Spleen (tissue), 11 donors: ENCODE results near the gene VSTM2L. TPM values are rescaled to one million over a fixed set of nuclear protein-coding genes. Genes with fewer than 3 reads are reported as not detected.

ENCODE experiments used
- DNase-seq: peaks from one replicate; pipeline ENCODE4 v3.0.0-alpha.2; 2020
- H3K27ac ChIP-seq, 8 donors: fragments of 200-600 bp; sonication (generic) in 7 of 8; 1 replicate in 4 of 8; 2 replicates in 4 of 8; pipeline versions ENCODE4 v1.5.0 to v1.8.0; 2016 to 2021; ENCODE audit warnings: inconsistent platforms in 4 of 8, mild to moderate bottlenecking in 4 of 8, moderate library complexity in 1 of 8
- H3K27me3 ChIP-seq, 7 donors: fragments of 200-600 bp; sonication (generic) in 6 of 7; replicated peaks in 1 of 7; 1 replicate in 4 of 7; 2 replicates in 3 of 7; pipeline versions ENCODE4 v1.5.0 to v1.8.0; 2016 to 2021; ENCODE audit warnings: inconsistent platforms in 3 of 7, mild to moderate bottlenecking in 1 of 7
- H3K36me3 ChIP-seq, 6 donors: fragments of 200-600 bp; sonication (generic) in 5 of 6; 1 replicate in 4 of 6; 2 replicates in 2 of 6; pipeline versions ENCODE4 v1.5.0 to v1.8.0; 2016 to 2021; ENCODE audit warnings: inconsistent platforms in 2 of 6
- H3K4me1 ChIP-seq, 6 donors: fragments of 200-600 bp; sonication (generic) in 5 of 6; 1 replicate in 3 of 6; 2 replicates in 3 of 6; pipeline versions ENCODE4 v1.5.0 to v1.8.0; 2016 to 2021; ENCODE audit warnings: inconsistent platforms in 3 of 6
- H3K4me3 ChIP-seq, 8 donors: fragments of 200-600 bp; sonication (generic) in 7 of 8; 1 replicate in 4 of 8; 2 replicates in 4 of 8; pipeline versions ENCODE4 v1.5.0 to v1.8.0; 2016 to 2021; ENCODE audit warnings: inconsistent platforms in 4 of 8, mild to moderate bottlenecking in 4 of 8, moderate library complexity in 2 of 8
- H3K9me3 ChIP-seq, 8 donors: fragments of 200-600 bp; sonication (generic) in 7 of 8; 1 replicate in 4 of 8; 2 replicates in 4 of 8; pipeline versions ENCODE4 v1.5.0 to v1.8.0; 2016 to 2021; ENCODE audit warnings: inconsistent platforms in 4 of 8
- CTCF ChIP-seq, 11 experiments: fragments of 200-600 bp in 7 of 11; fragments of 450-650 bp in 4 of 11; sonication (generic) in 4 of 11; IDR thresholded peaks in 8 of 11; conservative IDR thresholded peaks in 3 of 11; 1 replicate in 7 of 11; 2 replicates in 4 of 11; pipeline versions ENCODE4 v1.4.0 to v1.8.0; 2016 to 2021; ENCODE audit warnings: antibody characterized with exemption in 11 of 11, inconsistent platforms in 4 of 11, mild to moderate bottlenecking in 1 of 11
- POLR2A ChIP-seq, 3 donors: fragments of 450-650 bp; IDR thresholded peaks; one replicate each; pipeline ENCODE4 v1.5.1; 2017; ENCODE audit warnings: antibody characterized with exemption in 3 of 3, mild to moderate bottlenecking in 1 of 3
- POLR2AphosphoS5 ChIP-seq, 3 donors: sonication (generic); formaldehyde crosslinking; IDR thresholded peaks; one replicate each; pipeline ENCODE4 v1.5.1; 2017; ENCODE audit warnings: antibody characterized with exemption in 3 of 3
- WGBS, 5 donors: extraction: QIAGEN DNeasy Blood & Tissue Kit in 3 of 5; methylation state at CpG; one replicate each; pipeline versions ENCODE4 v1.1.5 to v1.1.7; 2013 to 2018; 5-methylcytosine and 5-hydroxymethylcytosine counted together
- intact Hi-C: fragments of 100-400 bp; cut with DNase I; formaldehyde crosslinking; loops from one replicate; pipeline ENCODE4 v1.15.0; 2023; ENCODE audit warnings: low total_unique reads
- polyA plus RNA-seq, 3 donors: library from polyadenylated mRNA; stranded (reverse); fragments of 200-250 nt; gene quantifications; one replicate each; pipeline ENCODE4 v1.2.1, GENCODE V29; 2013
- total RNA-seq, 7 donors: library from RNA; depleted of rRNA in 3 of 7; stranded (reverse); fragments of >200 nt in 3 of 7; fragmentation: NEBNext Ultra II Directional in 4 of 7; extraction: Animal tissue kit (Norgen Biotek cat#: 25700) in 4 of 7; gene quantifications; one replicate each; pipeline versions ENCODE4 v1.1.0 to v1.2.1, GENCODE V29; 2016 to 2021
- donor health status: healthy with polysubstance abuse.
- donor health status: DM: no; HTN: no; CAD: no; lungs with moderate emphysema.
- donor health status: DM: no; HTN: no; CAD: no.
- donor health status: Bipolar disorder and iron deficiency.
- donor health status: healthy.
- donor health status: DM: no; HTN: no; CAD: no.
- donor health status: DM: yes; HTN: yes; CAD: no.

Gene VSTM2L
- total and polyA plus RNA-seq, 10 donors: 1.7 to 88.7 (median 24.6) TPM

DNA sequence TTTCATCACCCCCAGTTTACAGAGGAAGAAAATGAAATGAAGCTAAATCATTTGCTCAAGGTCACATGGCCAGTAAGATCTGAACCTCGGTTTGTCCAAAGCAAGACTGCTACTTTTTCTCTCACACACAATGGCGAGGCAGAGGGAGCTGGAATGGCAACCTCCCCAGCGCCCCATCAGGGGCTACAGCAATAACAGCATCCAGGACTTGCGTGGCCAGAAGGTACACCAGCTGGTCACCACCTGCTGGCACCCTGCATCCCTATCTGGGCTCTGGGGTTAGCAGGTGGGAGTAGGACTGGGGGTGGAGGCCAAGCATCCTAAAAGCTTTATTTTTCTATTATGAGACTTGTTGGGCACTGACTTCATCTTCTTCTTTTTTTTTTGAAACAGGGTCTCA is 89.0 kb downstream of the VSTM2L start:
- TF ChIP-seq POLR2A (IDR thresholded peaks at IDR 0.05) (no peak), POLR2AphosphoS5 (IDR thresholded peaks at IDR 0.05) (no peak), CTCF (IDR thresholded peaks at IDR 0.05 in 8 of 11, conservative IDR thresholded peaks at IDR 0.05 in 3 of 11) (no peak)
- DNase-seq: no peak
- Histone ChIP-seq H3K4me1 (peaks cover 12 to 45% (median 27%) of the 10 kb centered on the region in 6 donors), H3K36me3 (peaks cover 2 to 81% (median 46%) of the 10 kb centered on the region in 6 donors), H3K9me3 (no peaks in the 10 kb centered on the region), H3K27me3 (no peaks in the 10 kb centered on the region), H3K4me3 (no peak overlapping the region), H3K27ac (no peak overlapping the region)
- 95 to 98% (median 96%) methylated on average over 4 of the region's 4 CpGs for WGBS, 5 donors
- intact Hi-C loops: loop anchor here (5.0 to 10.0 kb wide), 2 partner anchors 77 to 425 kb away; no protein-coding TSS in a partner anchor

- intact Hi-C loops: loop anchor here (5.0 to 10.0 kb wide), 2 partner anchors 78 to 426 kb away; no protein-coding TSS in a partner anchor
- Histone ChIP-seq H3K36me3 (peaks cover 1 to 81% (median 52%) of the 10 kb centered on the region in 6 donors), H3K27me3 (no peaks in the 10 kb centered on the region)
Measured at GRCh38 chr20:37992802-37993409, 90.0 kb downstream of the VSTM2L start.

DNA sequence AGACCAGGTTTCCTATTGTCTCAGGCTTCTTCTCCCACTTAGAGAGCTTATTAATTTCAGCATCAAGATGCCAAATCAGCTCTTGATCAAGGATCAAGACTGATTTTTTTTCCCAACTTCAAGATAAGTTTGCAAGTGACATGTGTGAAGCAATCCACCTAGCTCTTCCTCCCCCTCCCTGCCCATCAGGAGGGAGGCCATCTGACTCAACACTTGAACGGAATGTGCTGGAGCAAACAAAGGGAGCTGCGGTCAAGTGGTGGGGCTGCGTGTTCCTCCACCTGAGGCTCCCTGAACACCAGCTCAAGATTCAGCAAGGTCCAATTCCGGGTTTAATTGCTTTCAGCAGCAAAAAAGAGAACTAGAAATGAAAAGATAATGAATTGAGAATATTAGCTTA is 91.6 kb downstream of the VSTM2L start:
- no peak for TF ChIP-seq POLR2A (IDR thresholded peaks at IDR 0.05)
- TF ChIP-seq CTCF (IDR thresholded peaks at IDR 0.05 in 8 of 11, conservative IDR thresholded peaks at IDR 0.05 in 3 of 11): no peak
- no peak for TF ChIP-seq POLR2AphosphoS5 (IDR thresholded peaks at IDR 0.05)
- 79 to 91% (median 85%) methylated on average over 4 of the region's 4 CpGs for WGBS, 5 donors
- H3K4me3 ChIP-seq: no peak overlapping the region
- no peaks in the 10 kb centered on the region for H3K9me3 ChIP-seq
- no peak overlapping the region for H3K27ac ChIP-seq
- peaks cover 3 to 82% (median 60%) of the 10 kb centered on the region in 6 donors for H3K36me3 ChIP-seq
- H3K27me3 ChIP-seq: no peaks in the 10 kb centered on the region
- intact Hi-C loops: loop anchor here (5.0 to 10.0 kb wide), 2 partner anchors 80 to 427 kb away; no protein-coding TSS in a partner anchor
- DNase-seq: no peak
- H3K4me1 ChIP-seq: peaks cover 12 to 41% (median 26%) of the 10 kb centered on the region in 6 donors

More at GRCh38 chr20:37992802-37993409, 90.0 kb downstream of the VSTM2L start:
- DNase-seq: no peak
- Histone ChIP-seq H3K4me1 (peaks cover 12 to 45% (median 27%) of the 10 kb centered on the region in 6 donors), H3K9me3 (no peaks in the 10 kb centered on the region), H3K4me3 (no peak overlapping the region), H3K27ac (peak overlapping the region in 1 of 8 donors; percentile 15)
- TF ChIP-seq POLR2AphosphoS5 (IDR thresholded peaks at IDR 0.05): no peak
- peak in 9 of 11 experiments; percentile 15 to 79 (median 71) for TF ChIP-seq CTCF (IDR thresholded peaks at IDR 0.05 in 8 of 11, conservative IDR thresholded peaks at IDR 0.05 in 3 of 11)
- WGBS, 5 donors: 57 to 72% (median 65%) methylated on average over 5 of the region's 5 CpGs

Other genes with a start within 250 kb of the VSTM2L start
- 100 to 1,000 TPM in 2 of 7 donors, 10 to 100 TPM in 5; 46.5 to 135 (median 90.7) TPM for gene CTNNBL1, start 209.1 kb upstream of the VSTM2L start, total RNA-seq
- 100 to 1,000 TPM in 1 of 3 donors, 10 to 100 TPM in 2; 70.4 to 101 (median 75.1) TPM for gene CTNNBL1, start 209.1 kb upstream of the VSTM2L start, polyA plus RNA-seq
- 10 to 100 TPM; 17.7 to 25.2 (median 21.3) TPM for gene TTI1, start 130.3 kb downstream of the VSTM2L start, total RNA-seq
- 1 to 10 TPM; 5.9 to 8.6 (median 6.5) TPM for gene TTI1, start 130.3 kb downstream of the VSTM2L start, polyA plus RNA-seq
- gene RPRD1B, start 130.6 kb downstream of the VSTM2L start, total RNA-seq: 10 to 100 TPM; 26.9 to 42.0 (median 35.5) TPM
- 10 to 100 TPM in 1 of 3 donors, 1 to 10 TPM in 2; 7.1 to 11.1 (median 7.9) TPM for gene RPRD1B, start 130.6 kb downstream of the VSTM2L start, polyA plus RNA-seq